Measurements from ENCODE around the gene SRPK3.

SRPK3 gene

DNA sequence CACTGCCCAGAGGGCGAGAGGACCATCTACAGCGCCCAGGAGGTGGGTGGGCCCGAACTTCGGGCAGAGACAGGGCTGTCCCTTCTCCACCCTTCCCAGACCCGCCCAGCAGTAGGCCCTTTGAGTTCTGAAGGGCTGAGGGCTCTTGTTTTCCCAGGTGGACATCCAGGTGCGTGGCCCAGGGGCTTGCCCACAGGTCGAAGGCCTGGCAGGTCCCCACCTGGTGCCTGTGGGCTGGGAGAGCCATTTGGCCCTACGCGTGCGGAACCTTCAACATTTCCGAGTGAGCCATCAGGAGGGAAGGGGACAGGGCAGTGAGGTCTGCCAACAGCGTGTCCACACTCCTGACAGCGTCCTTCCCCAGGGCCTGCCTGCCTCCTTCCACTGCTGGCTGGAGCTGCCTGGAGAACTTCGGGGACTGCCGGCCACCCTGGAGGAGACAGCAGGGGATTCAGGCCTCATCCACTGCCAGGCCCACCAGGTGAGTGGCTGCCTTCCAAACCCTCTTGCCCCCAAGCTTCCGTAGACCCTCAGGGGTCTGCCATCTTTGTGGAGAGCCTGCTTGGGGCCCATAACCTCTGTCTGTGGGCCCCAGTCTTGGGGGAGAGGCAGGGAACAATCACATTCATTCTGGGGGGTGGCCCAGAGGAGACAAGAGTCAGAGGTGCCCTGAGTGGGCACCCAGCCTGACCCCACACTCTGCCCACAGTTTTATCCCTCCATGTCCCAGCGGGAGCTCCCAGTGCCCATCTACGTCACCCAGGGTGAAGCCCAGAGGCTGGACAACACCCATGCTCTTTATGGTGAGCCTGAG, 10.0 kb upstream of the SRPK3 start:
- DNase-seq (ENCODE audit: low read depth) = no peak

DNA sequence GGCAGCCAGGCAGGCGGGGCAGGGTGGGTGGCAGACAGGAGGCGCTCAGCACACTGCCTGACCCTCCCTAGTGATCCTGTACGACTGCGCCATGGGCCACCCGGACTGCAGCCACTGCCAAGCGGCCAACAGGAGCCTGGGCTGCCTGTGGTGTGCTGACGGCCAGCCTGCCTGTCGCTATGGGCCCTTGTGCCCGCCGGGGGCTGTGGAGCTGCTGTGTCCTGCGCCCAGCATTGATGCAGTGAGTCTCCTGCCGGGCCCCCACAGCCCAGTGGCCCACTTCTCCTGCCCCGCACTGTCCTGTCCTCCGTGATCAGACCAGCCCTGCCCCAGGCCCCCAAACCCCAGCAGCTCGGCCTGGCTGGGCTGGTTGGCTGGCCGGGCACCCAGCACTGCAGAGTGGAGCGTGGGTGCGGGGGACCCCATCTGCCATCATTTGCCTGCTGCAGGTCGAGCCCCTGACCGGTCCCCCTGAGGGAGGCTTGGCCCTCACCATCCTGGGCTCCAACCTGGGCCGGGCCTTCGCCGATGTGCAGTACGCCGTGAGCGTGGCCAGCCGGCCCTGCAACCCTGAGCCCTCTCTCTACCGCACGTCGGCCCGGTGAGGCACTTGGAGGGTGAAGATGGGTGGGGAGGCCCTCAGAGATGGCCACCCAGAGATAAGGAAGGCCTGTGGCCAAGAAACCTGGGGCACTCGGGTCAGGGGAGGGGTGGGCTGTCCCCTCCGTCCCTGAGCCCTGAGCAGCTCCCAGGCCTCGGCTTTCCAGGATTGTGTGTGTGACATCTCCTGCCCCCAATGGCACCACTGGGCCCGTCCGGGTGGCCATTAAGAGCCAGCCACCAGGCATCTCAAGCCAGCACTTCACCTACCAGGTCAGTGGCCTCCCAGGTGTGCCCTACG, 9.2 kb upstream of the SRPK3 start:
- DNase-seq (ENCODE audit: low read depth) = no peak

DNA sequence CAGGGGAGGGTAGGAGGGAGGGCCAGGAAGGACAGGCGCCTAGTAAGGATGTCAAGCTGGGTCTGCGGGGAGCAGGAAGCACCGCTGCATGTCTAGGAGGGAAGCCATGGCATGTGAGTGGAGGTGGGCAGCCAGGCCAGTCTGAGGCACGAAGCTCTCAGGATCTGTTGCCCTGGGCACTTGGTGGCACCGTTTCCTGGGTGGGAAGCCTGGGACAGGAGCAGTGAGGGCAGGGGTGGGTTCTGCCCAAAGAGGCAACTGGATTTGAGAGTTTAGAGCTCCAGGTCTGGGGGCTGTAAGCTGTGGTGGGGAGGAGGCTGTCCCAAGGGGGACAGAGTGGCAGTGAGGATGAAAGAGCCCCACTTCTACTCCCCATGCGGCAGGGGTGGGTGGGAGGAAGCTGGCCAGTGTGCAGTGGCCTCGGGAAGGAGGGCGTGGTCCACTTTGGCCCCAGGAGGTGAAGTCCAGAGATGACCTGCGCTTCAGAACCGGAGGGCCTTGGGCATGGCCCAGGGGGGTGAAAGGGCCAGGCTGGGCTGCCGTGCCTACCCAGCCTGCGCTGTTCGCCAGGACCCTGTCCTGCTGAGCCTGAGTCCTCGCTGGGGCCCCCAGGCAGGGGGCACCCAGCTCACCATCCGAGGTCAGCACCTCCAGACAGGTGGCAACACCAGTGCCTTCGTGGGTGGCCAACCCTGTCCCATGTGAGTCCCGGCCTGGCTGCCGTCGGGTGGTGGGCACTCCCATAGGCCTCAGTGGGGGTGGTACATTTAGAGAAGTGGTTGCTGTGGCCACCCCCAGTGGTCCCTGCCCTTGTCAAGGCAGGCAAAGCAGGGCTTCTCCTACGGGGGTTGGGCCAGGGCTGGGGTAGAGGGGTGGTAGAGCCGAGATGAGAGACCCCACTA, 8.3 kb upstream of the SRPK3 start:
- no peak for DNase-seq (ENCODE audit: low read depth)

DNA sequence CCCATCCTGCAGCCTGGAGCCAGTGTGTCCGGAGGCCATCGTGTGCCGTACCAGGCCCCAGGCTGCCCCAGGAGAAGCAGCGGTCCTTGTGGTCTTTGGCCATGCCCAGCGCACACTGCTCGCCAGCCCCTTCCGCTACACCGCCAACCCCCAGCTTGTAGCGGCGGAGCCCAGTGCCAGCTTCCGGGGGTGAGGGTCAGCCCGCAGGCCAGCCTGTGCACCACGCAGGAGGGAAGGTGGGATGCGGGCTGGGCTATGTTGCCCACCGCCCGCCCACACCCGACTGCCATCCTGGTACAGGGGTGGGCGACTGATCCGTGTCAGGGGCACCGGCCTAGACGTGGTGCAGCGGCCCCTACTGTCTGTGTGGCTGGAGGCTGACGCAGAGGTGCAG, 7.6 kb upstream of the SRPK3 start:
- no peak for DNase-seq (ENCODE audit: low read depth)

GRCh38 chrX:153773741-153774575, 6.9 kb upstream of the SRPK3 start:
- no peak for DNase-seq (ENCODE audit: low read depth)

GRCh38 chrX:153774576-153775292, 6.1 kb upstream of the SRPK3 start:
- DNase-seq (ENCODE audit: low read depth) = no peak

- no peak for DNase-seq (ENCODE audit: low read depth)
Observed at GRCh38 chrX:153775293-153776119, 5.3 kb upstream of the SRPK3 start.

GRCh38 chrX:153776120-153776599, 4.7 kb upstream of the SRPK3 start:
- no peak for DNase-seq (ENCODE audit: low read depth)

DNA sequence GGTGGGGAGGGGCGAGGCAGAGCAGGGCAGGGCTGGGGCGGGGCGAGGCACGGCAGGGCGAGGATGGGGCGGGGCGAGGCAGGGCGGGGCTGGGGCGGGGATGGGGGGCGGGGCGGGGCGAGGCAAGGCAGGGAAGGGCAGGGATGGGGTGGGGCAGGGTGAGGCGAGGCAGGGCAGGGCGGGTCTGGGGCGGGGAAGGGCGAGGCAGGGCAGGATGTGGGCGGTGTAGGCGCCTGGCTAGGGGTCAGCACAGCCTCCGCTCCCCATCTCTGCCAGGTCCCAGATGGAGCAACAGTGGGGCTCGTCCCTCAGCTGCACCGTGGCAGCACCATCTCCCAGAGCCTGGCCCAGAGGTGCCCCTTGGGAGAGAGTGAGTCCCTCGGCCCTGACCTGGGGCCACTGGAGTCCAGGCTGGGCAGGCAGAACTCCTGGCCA, 4.2 kb upstream of the SRPK3 start:
- DNase-seq (ENCODE audit: low read depth) = no peak

DNA sequence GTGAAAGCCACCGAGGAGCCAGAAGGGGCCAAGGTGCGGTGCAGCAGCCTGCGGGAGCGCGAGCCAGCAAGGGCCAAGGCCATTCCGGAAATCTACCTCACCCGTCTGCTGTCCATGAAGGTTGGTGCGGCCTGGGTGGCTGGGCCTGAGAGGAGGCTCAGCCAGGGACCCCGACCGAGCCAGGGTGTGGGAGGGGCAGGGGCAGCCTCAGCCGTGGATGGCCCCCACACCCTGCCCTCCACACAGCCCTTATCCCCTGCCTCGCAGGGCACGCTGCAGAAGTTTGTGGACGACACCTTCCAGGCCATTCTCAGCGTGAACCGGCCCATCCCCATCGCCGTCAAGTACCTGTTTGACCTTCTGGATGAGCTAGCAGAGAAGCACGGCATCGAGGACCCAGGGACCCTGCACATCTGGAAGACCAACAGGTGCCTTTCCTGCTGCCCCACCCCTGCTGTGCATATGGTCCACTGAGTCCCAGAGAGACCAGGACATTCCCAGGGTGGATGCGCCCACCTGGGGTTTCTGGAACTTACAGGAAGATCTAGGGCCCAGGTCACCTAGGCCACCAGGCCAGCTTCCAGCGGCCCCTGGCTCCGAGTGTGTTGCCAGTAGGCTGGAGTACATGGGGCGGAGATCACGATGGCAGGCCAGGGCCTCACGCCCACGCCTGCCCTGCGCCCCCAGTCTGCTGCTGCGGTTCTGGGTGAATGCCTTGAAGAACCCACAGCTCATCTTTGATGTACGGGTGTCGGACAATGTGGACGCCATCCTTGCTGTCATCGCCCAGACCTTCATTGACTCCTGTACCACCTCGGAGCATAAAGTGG, 3.4 kb upstream of the SRPK3 start:
- no peak for DNase-seq (ENCODE audit: low read depth)

DNA sequence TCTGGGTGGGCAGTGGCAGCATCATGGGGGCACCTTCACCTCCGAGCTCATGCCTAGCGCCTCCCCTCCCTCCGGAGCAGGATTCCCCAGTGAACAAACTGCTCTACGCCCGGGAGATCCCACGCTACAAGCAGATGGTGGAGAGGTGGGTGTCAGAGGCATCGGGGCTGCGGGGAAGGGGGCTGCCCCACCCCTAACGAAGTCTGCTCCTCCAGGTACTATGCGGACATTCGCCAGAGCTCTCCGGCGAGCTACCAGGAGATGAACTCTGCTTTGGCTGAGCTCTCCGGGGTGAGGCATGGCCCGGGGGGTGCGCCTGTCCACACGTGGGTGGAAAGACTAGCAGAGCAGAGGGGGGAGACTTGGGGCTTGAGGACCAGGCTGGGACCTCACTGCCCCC, 2.7 kb upstream of the SRPK3 start:
- no peak for DNase-seq (ENCODE audit: low read depth)

DNA sequence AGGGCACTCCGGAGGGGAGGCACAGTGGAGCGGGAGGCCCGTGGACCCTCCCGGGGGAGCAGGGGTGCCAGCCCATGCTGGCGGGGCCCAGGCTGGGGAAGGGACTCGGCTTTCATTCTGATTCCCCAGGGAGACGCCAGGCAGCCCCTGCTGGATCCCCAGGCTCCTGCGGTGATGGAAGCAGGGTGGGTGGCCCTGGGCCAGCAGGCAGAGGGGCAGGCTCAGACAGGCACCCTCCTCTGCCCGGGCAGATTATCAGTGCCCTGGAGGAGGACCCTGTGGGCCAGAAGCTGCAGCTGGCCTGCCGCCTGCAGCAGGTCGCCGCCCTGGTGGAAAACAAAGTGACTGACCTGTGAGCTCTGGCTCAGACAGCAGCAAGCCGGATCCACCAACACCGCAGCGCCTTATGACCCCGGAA, 2.1 kb upstream of the SRPK3 start:
- DNase-seq (ENCODE audit: low read depth) = no peak

GRCh38 chrX:153779891-153780677, 757 bp upstream of the SRPK3 start:
- DNase-seq (ENCODE audit: low read depth) = no peak

- DNase-seq (ENCODE audit: low read depth) = no peak
Observed at GRCh38 chrX:153781428-153782047, 697 bp downstream of the SRPK3 start.

DNA sequence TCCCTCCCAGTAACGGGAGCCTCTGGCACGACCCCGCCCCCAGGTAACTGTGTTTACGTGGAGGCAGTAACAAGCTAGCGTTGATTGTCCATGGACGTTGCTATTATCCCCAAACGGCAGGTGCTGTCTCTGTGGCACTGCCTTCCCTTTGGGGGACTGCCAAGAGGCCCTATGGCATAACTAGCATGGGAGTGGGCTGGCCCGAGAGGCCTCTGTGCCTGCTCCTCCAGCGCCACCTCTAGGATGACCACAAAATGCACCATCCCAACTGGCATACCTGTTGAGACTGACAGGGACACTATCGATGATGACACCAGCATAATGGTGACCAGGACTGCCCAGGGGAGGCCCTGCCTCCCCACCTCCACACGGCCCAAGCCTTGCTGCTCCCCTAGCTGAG, 1.5 kb downstream of the SRPK3 start:
- no peak for DNase-seq (ENCODE audit: low read depth)

- DNase-seq (ENCODE audit: low read depth) = no peak
Observed at GRCh38 chrX:153782871-153783270, 2.0 kb downstream of the SRPK3 start.

GRCh38 chrX:153783378-153784013, 2.7 kb downstream of the SRPK3 start:
- no peak for DNase-seq (ENCODE audit: low read depth)
